Posterior vena cava (tissue), 2 donors: ENCODE data around the gene SLC4A2. TPM values are rescaled to one million over a fixed set of nuclear protein-coding genes. Genes with fewer than 3 reads are reported as not detected.

ENCODE experiments used
- DNase-seq: peaks from one replicate; pipeline ENCODE4 v3.0.0-alpha.2; 2020; ENCODE audit warnings: low spot score
- intact Hi-C, 2 donors: fragments of 100-400 bp; cut with DNase I; formaldehyde crosslinking; loops; one replicate each; pipeline versions ENCODE4 v1.14.1 to v1.14.2; 2022 to 2023
- total RNA-seq, 2 donors: library from RNA; stranded (reverse); fragmentation: NEBNext Ultra II Directional; extraction: Animal tissue kit (Norgen Biotek cat#: 25700); gene quantifications; one replicate each; pipeline ENCODE4 v1.2.1, GENCODE V29; 2021
- donor health status: DM: yes; HTN: yes; CAD: no.
- donor health status: DM: yes; HTN: yes; CAD: no.

The SLC4A2 gene
- total RNA-seq, 2 donors from 2014 or later: 105 to 212 TPM

DNA sequence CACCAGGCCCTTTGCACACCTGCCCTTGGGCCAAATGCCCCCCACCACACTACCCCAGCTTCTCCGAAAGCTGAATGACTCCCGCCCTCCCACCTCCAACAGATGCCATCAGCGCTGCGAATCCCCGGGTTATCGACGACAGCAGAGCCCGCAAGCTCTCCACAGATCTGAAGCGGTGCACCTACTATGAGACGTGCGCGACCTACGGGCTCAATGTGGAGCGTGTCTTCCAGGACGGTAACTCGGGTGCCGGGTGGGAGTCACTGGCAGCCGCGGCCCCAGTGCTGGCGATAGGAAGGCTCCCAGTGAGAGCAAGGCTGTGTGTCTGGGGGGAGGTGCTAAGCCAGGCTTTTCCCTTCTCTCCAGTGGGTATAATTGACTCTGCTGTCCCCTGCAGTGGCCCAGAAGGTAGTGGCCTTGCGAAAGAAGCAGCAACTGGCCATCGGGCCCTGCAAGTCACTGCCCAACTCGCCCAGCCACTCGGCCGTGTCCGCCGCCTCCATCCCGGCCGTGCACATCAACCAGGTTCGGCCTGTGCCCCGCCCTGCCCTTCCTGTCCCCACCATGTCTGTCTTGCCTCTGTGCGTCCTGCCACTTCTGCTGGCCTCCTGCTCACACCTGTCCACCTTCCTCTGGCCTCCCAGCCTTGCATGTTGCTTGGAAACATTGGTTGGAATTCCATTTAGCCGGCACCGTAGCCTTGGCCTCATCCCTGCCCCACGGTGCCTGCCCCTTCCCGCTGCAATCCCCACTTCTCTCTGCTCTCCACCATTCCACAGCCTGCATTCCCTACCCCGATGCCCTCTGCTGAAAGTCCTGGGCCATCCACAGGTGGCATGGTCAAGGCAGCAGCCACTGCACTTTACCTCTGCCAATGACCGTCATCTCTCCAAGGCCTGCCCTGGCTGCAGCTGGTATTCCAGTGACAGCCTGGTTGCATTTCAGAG lies 59.0 kb downstream of the SLC4A2 start:
- intact Hi-C loops: loop anchor here in 1 of 2 donors (5.0 kb wide), 1 partner anchor 101 kb away; no protein-coding TSS in a partner anchor
- DNase-seq: no peak

DNA sequence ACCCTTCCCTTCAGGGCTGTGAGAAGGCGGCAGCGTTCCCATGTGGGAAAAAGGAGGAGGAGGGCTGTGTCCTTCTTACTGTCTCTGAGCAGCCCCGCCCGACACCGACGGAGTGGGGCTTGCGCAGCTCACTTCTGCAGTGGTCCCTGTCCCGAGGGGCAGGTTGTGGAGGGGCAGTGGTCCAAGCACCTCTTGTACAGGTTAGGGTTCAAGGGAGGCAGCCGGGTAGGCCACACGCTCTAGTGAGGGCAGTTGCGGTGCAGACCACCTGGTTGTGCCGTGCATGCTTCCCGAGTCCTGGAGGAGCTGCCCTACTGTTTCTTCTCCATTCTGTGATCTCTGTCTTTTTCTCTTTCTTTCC lies 59.6 kb downstream of the SLC4A2 start:
- no peak for DNase-seq

DNA sequence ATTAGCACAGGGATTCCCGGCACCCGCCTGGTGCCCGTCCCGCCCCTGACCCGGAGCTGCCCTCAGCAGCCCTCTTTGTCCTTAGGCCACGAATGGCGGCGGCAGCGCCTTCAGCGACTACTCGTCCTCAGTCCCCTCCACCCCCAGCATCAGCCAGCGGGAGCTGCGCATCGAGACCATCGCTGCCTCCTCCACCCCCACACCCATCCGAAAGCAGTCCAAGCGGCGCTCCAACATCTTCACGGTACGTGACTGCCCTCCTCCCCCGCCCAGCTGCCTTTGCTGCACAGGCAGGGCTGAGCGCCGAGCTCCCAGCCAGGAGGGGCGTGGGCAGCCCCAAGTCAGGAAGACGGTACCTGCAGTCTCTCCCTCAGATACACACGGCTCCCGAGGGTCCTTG lies 60.5 kb downstream of the SLC4A2 start:
- DNase-seq: no peak
- intact Hi-C loops: loop anchor here (5.0 kb wide), 2 partner anchors 103 to 182 kb away; no protein-coding TSS in a partner anchor

More for the DNA sequence above, 59.6 kb downstream of the SLC4A2 start:
- intact Hi-C loops: loop anchor here in 1 of 2 donors (5.0 kb wide), 1 partner anchor 102 kb away; no protein-coding TSS in a partner anchor

DNA sequence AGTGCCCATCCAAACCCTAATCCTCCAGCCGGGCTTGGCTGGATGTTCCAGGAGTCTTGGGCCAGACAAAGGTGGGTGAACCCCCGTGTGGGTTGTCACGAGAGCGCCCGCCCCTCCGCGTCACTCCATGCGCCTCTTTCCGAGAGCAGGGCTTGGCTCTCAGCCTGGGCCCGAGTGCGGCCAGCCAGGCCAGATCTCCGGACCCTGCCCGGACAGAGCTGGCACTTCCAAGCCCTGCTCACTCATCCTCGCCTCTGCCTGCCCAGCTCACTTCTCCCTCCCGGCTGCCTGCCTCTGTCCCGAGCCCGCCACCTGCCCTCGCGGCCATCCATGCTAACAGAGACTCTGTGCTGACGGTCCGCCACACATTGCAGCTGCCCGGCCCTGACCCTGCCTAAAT lies 61.5 kb downstream of the SLC4A2 start:
- intact Hi-C loops: loop anchor here in 1 of 2 donors (5.0 kb wide), 1 partner anchor 181 kb away; no protein-coding TSS in a partner anchor
- DNase-seq: no peak

DNA sequence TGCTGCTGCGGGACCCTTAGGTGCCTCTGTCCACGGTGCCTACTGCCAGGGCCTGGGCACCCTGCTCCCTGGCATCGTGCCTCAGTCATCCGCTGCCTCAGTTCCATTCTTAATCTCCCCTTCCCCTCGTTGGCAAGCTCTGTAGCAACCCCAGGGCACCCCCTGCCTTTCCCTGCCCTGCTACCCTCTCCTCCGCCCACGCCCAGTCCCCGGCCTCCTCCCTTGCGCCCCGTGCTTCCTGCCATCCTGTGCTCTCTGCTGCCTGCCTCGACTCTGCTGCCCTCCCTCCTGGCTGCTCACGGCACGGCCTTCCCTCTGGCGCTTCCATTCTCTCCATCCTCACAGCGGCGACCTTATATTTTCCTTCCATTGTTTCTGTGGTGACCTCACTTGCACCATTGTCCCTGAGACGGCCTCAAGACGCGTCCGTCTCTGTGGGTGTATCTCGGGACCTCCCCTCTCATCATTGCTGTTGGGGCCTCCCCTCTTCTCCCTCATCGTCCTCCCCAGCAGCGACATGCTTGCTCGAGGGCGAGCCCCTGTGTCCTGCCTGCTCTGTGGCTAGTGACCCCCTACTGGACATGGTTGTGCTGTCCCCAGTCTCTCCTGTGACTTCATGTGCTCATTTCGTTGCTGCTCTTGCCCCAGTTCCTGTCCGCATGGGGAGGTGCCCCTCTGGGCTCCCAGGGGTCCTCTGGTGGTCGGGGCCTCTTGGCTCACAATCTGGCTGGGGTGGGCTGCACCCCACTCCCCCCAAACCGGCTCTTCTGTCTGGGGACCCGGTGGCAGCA lies 62.2 kb downstream of the SLC4A2 start:
- intact Hi-C loops: loop anchor here in 1 of 2 donors (5.0 kb wide), 1 partner anchor 181 kb away; no protein-coding TSS in a partner anchor

DNA sequence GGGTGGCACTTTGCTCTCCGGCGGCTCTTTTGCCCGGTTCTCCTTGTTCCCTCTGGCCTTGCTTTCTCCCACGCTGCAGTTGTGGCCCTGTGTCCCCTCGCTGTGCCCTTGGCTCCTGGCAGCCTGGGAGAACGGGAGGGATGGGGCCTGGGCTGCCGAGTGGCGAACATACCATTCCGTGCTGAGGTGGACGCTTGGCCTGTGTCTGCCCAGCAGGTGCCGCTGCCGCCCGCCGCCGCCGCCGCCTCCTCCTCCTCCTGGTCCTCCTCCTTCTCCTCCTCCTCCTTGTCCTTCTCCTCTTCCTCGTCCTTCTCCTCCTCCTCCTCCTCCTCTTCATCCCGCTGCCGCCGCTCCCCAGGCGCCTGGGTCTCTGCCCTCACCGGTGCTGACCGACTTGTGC lies 62.9 kb downstream of the SLC4A2 start:
- intact Hi-C loops: loop anchor here in 1 of 2 donors (5.0 kb wide), 1 partner anchor 180 kb away; no protein-coding TSS in a partner anchor
- DNase-seq: no peak

More for the DNA sequence above, 62.2 kb downstream of the SLC4A2 start:
- no peak for DNase-seq

DNA sequence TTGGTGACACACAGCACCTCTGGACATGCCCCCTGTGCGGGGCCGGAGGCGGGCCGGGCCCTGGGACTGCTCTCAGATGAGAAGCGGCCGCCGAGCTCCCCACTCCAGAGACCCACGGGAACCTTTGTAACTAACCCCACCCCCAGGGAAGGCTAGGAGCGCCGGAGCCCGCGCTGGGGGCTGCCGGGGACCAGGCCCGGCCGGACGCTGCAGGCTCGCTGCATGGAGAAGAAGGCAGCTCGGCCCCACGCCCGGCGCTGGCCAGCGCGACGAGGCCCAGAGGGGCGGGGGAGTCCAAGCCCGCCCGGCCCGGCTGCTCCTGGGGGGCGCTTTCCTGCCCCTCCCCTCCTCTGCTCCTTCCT lies 63.4 kb downstream of the SLC4A2 start:
- intact Hi-C loops: loop anchor here in 1 of 2 donors (5.0 kb wide), 1 partner anchor 180 kb away; no protein-coding TSS in a partner anchor
- no peak for DNase-seq

DNA sequence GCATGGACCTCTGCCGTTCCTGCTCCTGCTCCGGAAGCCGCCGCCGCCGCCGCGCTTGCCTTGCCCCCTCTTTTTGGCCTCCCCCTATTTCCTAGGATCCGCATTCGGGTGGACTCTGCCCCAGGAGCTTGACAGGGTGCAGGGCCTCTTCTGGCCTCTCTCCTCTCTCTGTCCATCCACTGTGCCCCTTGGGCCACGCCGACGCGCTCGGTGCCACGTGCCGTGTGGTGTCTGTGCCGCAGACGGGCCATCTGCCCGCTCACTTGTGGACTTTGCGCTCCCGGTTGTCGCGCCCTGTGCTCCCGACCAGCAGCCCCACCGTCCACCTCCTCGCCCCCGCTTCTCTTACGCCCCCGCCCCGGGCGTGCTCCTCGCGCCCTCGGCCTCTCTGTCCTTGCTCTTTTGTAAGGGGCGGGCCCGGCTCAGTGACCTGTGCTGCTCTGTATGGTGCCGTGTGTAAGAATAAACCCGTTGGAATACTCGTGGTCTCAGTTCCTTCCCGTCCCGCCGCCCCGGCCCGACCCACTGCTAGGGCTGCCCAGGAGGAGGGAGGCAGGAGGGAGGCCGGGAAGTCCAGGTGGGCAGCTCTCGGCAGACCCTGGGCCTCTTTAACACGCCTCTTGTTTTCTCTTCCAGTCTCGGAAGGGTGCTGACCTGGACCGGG lies 63.9 kb downstream of the SLC4A2 start:
- no peak for DNase-seq
- intact Hi-C loops: loop anchor here in 1 of 2 donors (5.0 kb wide), 1 partner anchor 179 kb away; no protein-coding TSS in a partner anchor

DNA sequence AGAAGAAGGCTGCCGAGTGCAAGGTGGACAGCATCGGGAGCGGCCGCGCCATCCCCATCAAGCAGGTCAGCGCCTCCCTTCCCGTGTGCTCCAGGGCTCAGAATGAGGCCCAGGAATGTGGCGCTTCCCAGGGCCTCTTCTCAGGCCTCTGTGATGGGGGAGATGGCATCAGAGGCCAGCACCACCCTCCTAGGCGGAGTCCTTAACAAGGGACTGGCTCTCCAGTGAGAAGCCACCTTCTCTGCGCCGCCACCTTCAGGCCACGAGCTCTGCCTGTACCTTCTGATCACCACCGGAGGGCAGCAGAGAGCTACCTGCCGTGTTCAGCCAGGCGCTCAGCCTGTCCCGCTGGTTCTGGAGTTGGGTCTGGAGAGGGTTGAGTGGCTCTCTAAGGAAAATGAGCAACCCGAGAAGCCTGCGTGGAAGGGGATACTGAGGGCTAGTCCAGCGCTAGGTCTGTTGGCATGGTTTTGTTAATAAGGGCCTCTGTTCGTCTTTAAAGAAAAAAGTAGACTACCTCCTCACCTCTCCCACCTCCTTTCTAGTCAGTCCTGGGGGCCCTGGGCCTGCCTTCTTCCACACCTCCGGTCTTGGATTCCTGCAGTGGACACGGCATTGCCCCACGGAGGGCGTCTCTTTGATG lies 64.6 kb downstream of the SLC4A2 start:
- DNase-seq: peak; percentile 94
- intact Hi-C loops: loop anchor here in 1 of 2 donors (2.0 to 5.0 kb wide), 2 partner anchors 45 to 178 kb away; no protein-coding TSS in a partner anchor

DNA sequence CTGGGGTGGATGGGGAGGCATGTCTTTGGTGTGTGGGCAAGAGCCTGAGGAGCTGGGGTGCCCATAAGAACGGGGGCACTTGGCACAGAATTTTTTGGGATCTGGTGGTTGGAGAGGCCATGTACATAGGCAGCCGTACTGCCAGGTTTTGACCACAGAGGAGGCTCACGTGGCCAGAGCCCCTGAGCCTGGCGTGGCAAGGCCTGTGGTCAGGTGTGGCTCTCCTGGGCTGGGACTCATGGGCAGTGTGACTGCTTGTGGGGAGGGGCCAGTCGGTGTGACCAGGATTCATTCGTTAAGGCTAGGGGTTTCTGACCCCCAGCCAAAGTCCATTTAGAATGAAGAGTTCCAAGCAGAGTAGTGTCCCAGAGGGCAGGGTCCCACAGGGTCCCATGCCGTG lies 65.1 kb downstream of the SLC4A2 start:
- intact Hi-C loops: loop anchor here in 1 of 2 donors (2.0 to 5.0 kb wide), 2 partner anchors 44 to 178 kb away; no protein-coding TSS in a partner anchor
- no peak for DNase-seq

DNA sequence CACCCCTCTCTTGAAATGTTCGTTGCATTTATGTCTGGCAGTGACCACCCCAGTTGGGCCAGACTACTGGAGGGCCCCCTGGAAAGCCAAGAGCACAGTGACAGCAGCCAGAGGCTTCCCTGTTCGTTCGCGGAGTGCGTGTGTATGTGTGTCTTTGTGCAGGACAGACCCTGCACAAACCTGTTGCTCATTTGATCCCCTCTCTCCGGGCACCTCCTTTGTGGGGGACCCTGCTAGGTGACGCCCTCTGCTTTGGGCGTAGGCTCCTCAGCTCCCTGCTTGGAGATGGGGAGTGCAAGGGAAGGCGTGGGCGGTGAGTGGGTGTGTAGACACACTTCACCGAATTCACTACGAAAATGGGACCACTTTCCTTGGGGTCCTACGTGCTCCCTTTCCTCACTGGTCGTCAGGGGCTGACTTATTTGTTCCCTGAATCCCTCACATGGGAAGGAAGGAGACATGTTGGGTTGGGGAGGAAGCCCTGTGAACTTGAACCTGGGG lies 65.6 kb downstream of the SLC4A2 start:
- no peak for DNase-seq
- intact Hi-C loops: loop anchor here (2.0 to 5.0 kb wide), 3 partner anchors 44 to 177 kb away; no protein-coding TSS in a partner anchor

DNA sequence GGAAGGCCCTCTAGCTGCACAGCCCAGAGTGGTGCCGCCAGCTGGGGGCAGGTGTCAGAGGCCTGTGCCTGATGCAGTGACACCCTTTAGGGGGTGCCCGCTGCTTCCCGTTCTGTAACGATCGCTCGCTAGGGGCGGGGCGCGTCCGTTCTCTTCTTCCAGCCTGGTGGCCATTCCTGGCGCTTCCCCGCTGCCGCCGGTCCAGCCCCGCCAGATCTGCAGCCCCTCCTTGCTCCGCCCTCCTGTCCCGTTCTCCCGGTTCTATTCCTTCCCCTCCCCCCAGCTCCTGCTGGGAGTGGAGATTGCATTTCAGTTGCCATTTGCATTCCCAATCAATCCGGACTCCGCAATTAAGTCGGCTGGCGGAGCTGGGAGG lies 66.1 kb downstream of the SLC4A2 start:
- intact Hi-C loops: loop anchor here (2.0 to 5.0 kb wide), 2 partner anchors 43 to 47 kb away; no protein-coding TSS in a partner anchor
- no peak for DNase-seq

DNA sequence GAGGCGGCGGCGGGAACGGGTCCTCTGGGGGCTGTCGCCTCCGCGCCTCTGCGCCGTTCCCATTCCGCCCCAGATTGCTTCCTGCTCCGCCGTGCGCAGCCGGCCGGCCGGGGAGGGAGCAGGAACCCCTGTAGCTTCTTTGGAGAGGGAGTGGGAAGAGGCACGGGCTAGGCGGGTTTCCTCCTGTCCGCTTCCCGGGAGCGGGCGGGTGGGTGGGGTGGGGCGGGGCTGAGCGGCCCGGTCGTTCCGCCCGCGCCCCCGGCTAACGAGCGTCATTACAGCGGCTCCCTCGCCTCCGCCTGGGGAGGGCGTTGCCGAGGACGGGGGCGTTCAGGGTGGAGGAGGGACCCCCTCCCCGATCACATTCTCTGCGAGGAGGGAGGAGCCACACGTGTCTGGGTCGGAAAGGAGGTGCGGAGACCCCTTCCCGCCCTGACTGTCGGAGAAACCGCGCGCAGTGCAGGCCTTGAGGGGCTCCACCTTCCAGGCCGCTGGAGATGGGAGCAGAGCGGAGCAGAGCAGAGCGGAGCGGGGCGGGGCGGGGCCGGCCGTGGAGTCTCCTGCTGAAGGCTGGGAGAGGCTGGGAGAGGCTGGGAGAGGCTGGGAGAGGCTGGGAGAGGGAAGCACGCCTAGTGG lies 66.6 kb downstream of the SLC4A2 start:
- intact Hi-C loops: loop anchor here (2.0 to 5.0 kb wide), 2 partner anchors 43 to 46 kb away; no protein-coding TSS in a partner anchor

More for the DNA sequence above, 66.6 kb downstream of the SLC4A2 start:
- no peak for DNase-seq

Other genes with a start within 250 kb of the SLC4A2 start
- under 1 TPM in 1 of 2 donors, not detected in 1; 0.46 TPM for gene AOC1, start 207.1 kb upstream of the SLC4A2 start, total RNA-seq
- 10 to 100 TPM; 27.3 to 37.3 TPM for gene KCNH2, start 81.3 kb upstream of the SLC4A2 start, total RNA-seq
- gene NOS3, start 68.6 kb upstream of the SLC4A2 start, total RNA-seq: 10 to 100 TPM; 27.9 to 71.8 TPM
- gene ATG9B, start 35.1 kb upstream of the SLC4A2 start, total RNA-seq: not detected
- 10 to 100 TPM; 19.2 to 24.5 TPM for gene ABCB8, start 31.1 kb upstream of the SLC4A2 start, total RNA-seq
- gene ASIC3, start 11.1 kb upstream of the SLC4A2 start, total RNA-seq: 1 to 10 TPM; 1.4 to 1.5 TPM
- gene CDK5, start 1.7 kb upstream of the SLC4A2 start, total RNA-seq: 1 to 10 TPM; 5.2 to 7.3 TPM
- gene FASTK, start 21.2 kb downstream of the SLC4A2 start, total RNA-seq: 10 to 100 TPM; 35.5 to 56.3 TPM
- gene TMUB1, start 23.9 kb downstream of the SLC4A2 start, total RNA-seq: 10 to 100 TPM; 27.4 to 27.7 TPM
- 10 to 100 TPM; 55.7 to 63.6 TPM for gene AGAP3, start 26.9 kb downstream of the SLC4A2 start, total RNA-seq
- not detected for gene GBX1, start 108.1 kb downstream of the SLC4A2 start, total RNA-seq
- gene ASB10, start 127.7 kb downstream of the SLC4A2 start, total RNA-seq: not detected
- 1 to 10 TPM in 1 of 2 donors, not detected in 1; 1.1 TPM for gene H2BK1, start 150.9 kb downstream of the SLC4A2 start, total RNA-seq
- 10 to 100 TPM; 24.4 to 27.4 TPM for gene ABCF2, start 167.6 kb downstream of the SLC4A2 start, total RNA-seq
- gene CHPF2, start 172.9 kb downstream of the SLC4A2 start, total RNA-seq: 10 to 100 TPM; 37.5 to 40.7 TPM
- 10 to 100 TPM; 45.8 to 68.4 TPM for gene SMARCD3, start 189.1 kb downstream of the SLC4A2 start, total RNA-seq